Stomach (tissue), 9 donors: ENCODE results near the gene FAM50B. TPM values are rescaled to one million over a fixed set of nuclear protein-coding genes. Genes with fewer than 3 reads are reported as not detected.

Source experiments
- DNase-seq, 2 donors: peaks; one replicate each; pipeline versions ENCODE4 v3.0.0 to v3.0.0-alpha.2; 2013 to 2019
- H3K27ac ChIP-seq, 5 donors: fragments of 200-600 bp in 4 of 5; sonication (generic) in 4 of 5; one replicate each; pipeline ENCODE4 v1.5.1; 2013 to 2019; ENCODE audit warnings: mild to moderate bottlenecking in 1 of 5, moderate library complexity in 1 of 5
- H3K27me3 ChIP-seq, 3 donors: fragments of 200-600 bp; sonication (generic); one replicate each; pipeline ENCODE4 v1.5.1; 2017 to 2019; ENCODE audit warnings: mixed run types in 1 of 3
- H3K36me3 ChIP-seq, 4 donors: fragments of 200-600 bp; sonication (generic); 1 replicate in 3 of 4; 2 replicates in 1 of 4; pipeline ENCODE4 v1.5.1; 2016 to 2019
- H3K4me1 ChIP-seq, 4 donors: fragments of 200-600 bp; sonication (generic); one replicate each; pipeline ENCODE4 v1.5.1; 2016 to 2019
- H3K4me3 ChIP-seq, 4 donors: fragments of 200-600 bp; sonication (generic) in 3 of 4; one replicate each; pipeline ENCODE4 v1.5.1; 2016 to 2019; ENCODE audit warnings: mild to moderate bottlenecking in 1 of 4
- H3K9me3 ChIP-seq, 4 donors: fragments of 200-600 bp; sonication (generic); one replicate each; pipeline ENCODE4 v1.5.1; 2016 to 2019
- CTCF ChIP-seq, 7 experiments: fragments of 450-650 bp in 4 of 7; fragments of 200-600 bp in 3 of 7; sonication (generic) in 3 of 7; IDR thresholded peaks; one replicate each; pipeline ENCODE4 v1.5.1; 2016 to 2019; ENCODE audit warnings: antibody characterized with exemption in 7 of 7, control low read depth in 2 of 7, mild to moderate bottlenecking in 1 of 7
- EP300 ChIP-seq: sonication (generic); formaldehyde crosslinking; IDR thresholded peaks from one replicate; pipeline ENCODE4 v1.6.1; 2017; ENCODE audit warnings: antibody characterized with exemption
- POLR2A ChIP-seq, 4 donors: fragments of 450-650 bp; IDR thresholded peaks; one replicate each; pipeline ENCODE4 v1.6.1; 2016; ENCODE audit warnings: antibody characterized with exemption in 4 of 4, control low read depth in 2 of 4, mild to moderate bottlenecking in 1 of 4, moderate library complexity in 1 of 4
- POLR2AphosphoS5 ChIP-seq, 3 donors: sonication (generic); formaldehyde crosslinking; IDR thresholded peaks; one replicate each; pipeline ENCODE4 v1.6.1; 2016; ENCODE audit warnings: antibody characterized with exemption in 3 of 3
- WGBS, 5 donors: extraction: QIAGEN DNeasy Blood & Tissue Kit in 3 of 5; methylation state at CpG; one replicate each; pipeline versions ENCODE4 v1.1.5 to v1.1.7; 2013 to 2018; 5-methylcytosine and 5-hydroxymethylcytosine counted together
- intact Hi-C: fragments of 100-400 bp; cut with DNase I; formaldehyde crosslinking; loops from one replicate; pipeline ENCODE4 v1.15.1; 2023; ENCODE audit warnings: low total_unique reads
- polyA plus RNA-seq, 3 donors: library from polyadenylated mRNA; stranded (reverse); fragments of 200-250 nt; gene quantifications; one replicate each; pipeline ENCODE4 v1.2.3, GENCODE V29; 2013
- total RNA-seq, 5 donors: library from RNA; depleted of rRNA; stranded (reverse); fragments of >200 nt; gene quantifications; one replicate each; pipeline versions ENCODE4 v1.1.0 to v1.2.3, GENCODE V29; 2014 to 2016
- donor health status: healthy with polysubstance abuse.
- donor health status: Bipolar disorder and iron deficiency.
- donor health status: healthy.

The FAM50B gene
- total and polyA plus RNA-seq, 8 donors = 2.0 to 11.8 (median 7.3) TPM; not detected in 1

- no peak overlapping the region for H3K4me3 ChIP-seq
- WGBS, 5 donors = 49 to 66% (median 57%) methylated on average over 4 of the region's 4 CpGs
- peaks cover 0 to 9% (median 0%) of the 10 kb centered on the region in 4 donors for H3K4me1 ChIP-seq
- intact Hi-C loops = no loop called here
- peaks cover 0 to 4% (median 0%) of the 10 kb centered on the region in 3 donors for H3K27me3 ChIP-seq
- no peak for DNase-seq
- H3K36me3 ChIP-seq = no peaks in the 10 kb centered on the region
- H3K27ac ChIP-seq = peak overlapping the region in 1 of 5 donors; percentile 30
- TF ChIP-seq CTCF (IDR thresholded peaks at IDR 0.05) = no peak
- TF ChIP-seq POLR2A (IDR thresholded peaks at IDR 0.05) = no peak
- TF ChIP-seq POLR2AphosphoS5 (IDR thresholded peaks at IDR 0.05) = no peak
- no peak for TF ChIP-seq EP300
- H3K9me3 ChIP-seq = no peaks in the 10 kb centered on the region
Observed at GRCh38 chr6:3876866-3877265, 27.7 kb downstream of the FAM50B start.

- H3K27me3 ChIP-seq = peaks cover 0 to 4% (median 0%) of the 10 kb centered on the region in 3 donors
- no peak overlapping the region for H3K4me3 ChIP-seq
- H3K36me3 ChIP-seq = no peaks in the 10 kb centered on the region
- no peak overlapping the region for H3K27ac ChIP-seq
- no peaks in the 10 kb centered on the region for H3K9me3 ChIP-seq
- no peak for DNase-seq
- TF ChIP-seq POLR2AphosphoS5 (IDR thresholded peaks at IDR 0.05) (no peak), EP300 (no peak), POLR2A (IDR thresholded peaks at IDR 0.05) (no peak), CTCF (IDR thresholded peaks at IDR 0.05) (no peak)
- H3K4me1 ChIP-seq = peaks cover 0 to 7% (median 0%) of the 10 kb centered on the region in 4 donors
- intact Hi-C loops = no loop called here
- 68 to 80% (median 79%) methylated on average over 5 to 6 of the region's 6 CpGs for WGBS, 5 donors
Observed at GRCh38 chr6:3878048-3878666, 29.0 kb downstream of the FAM50B start.

DNA sequence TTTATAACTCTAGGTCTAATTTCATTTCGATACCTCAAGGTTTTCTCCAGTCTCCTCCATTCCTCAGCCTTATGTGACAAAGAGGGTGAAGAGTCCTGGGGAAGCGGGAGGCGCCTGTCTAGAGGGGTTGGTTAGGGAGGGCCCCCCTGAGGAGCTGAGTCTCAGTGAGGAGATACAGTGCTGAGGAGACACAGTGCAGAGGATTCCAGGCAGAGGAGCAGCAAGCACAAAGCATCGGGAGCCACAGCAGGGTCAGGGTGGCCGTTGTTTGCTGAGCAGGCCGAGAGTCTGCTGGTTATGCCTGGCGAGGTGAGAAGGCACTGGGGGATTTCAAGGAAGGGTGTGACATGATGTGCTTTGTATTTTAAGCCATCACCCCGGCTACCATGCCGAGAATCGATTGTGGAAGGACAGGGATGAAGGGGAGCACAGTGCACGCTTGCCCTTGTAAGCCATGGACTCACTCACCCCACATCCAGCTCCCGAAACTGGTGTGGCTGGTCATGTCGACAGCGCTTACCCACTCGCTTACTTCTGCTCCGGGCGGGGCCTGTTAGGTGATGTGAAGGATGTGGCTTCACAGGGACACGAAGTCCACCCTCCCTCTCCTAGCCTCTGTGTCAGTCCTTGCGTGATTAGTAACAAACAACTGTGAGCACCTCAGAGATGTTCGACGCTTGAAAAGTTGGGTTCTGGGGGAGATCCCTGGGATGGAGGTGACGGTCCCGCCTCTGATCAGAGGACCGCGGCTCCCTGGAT, 30.2 kb downstream of the FAM50B start:
- intact Hi-C loops = no loop called here
- Histone ChIP-seq H3K9me3 (no peaks in the 10 kb centered on the region), H3K4me1 (peaks cover 0 to 5% (median 0%) of the 10 kb centered on the region in 4 donors), H3K27ac (no peak overlapping the region), H3K27me3 (peaks cover 0 to 4% (median 0%) of the 10 kb centered on the region in 3 donors), H3K36me3 (no peaks in the 10 kb centered on the region), H3K4me3 (no peak overlapping the region)
- WGBS, 5 donors = 90 to 96% (median 93%) methylated on average over 22 to 25 of the region's 25 CpGs
- TF ChIP-seq POLR2A (IDR thresholded peaks at IDR 0.05) = no peak
- TF ChIP-seq CTCF (IDR thresholded peaks at IDR 0.05) = no peak
- no peak for TF ChIP-seq EP300
- TF ChIP-seq POLR2AphosphoS5 (IDR thresholded peaks at IDR 0.05) = no peak
- DNase-seq = no peak

- Histone ChIP-seq H3K4me1 (peaks cover 0 to 5% (median 0%) of the 10 kb centered on the region in 4 donors), H3K27ac (no peak overlapping the region), H3K4me3 (no peak overlapping the region), H3K36me3 (no peaks in the 10 kb centered on the region), H3K27me3 (peaks cover 0 to 4% (median 0%) of the 10 kb centered on the region in 3 donors), H3K9me3 (no peaks in the 10 kb centered on the region)
- WGBS, 5 donors = 85 to 87% (median 86%) methylated on average over 13 of the region's 13 CpGs
- no peak for DNase-seq
- intact Hi-C loops = no loop called here
- TF ChIP-seq EP300 (no peak), POLR2A (IDR thresholded peaks at IDR 0.05) (no peak), POLR2AphosphoS5 (IDR thresholded peaks at IDR 0.05) (no peak), CTCF (IDR thresholded peaks at IDR 0.05) (no peak)
Observed at GRCh38 chr6:3881711-3882421, 32.7 kb downstream of the FAM50B start.
